OCI-LY1 (cell line): ENCODE data around the gene YLPM1.

Experiments
- H2AFZ ChIP-seq: fragments of 200-600 bp; sonication (generic), shearing (Covaris generic); 2 replicates; pipeline ENCODE4 v1.6.0; 2014; ENCODE audit warnings: antibody characterized with exemption, mild to moderate bottlenecking, low read length
- H3F3A ChIP-seq: fragments of 200-600 bp; sonication (generic), shearing (Covaris generic); 2 replicates; pipeline ENCODE4 v1.6.0; 2014; ENCODE audit warnings: mild to moderate bottlenecking, antibody characterized with exemption, low read length, moderate library complexity; ENCODE audit not compliant: insufficient read depth
- H3K27ac ChIP-seq: fragments of 200-600 bp; sonication (generic); 2 replicates; pipeline ENCODE4 v1.5.1; 2014; ENCODE audit warnings: low read length, mixed run types, mild to moderate bottlenecking, low read depth; ENCODE audit not compliant: poor library complexity, severe bottlenecking
- H3K27me3 ChIP-seq: fragments of 200-600 bp; sonication (generic); 2 replicates; pipeline ENCODE4 v1.6.0; 2014; ENCODE audit warnings: antibody characterized with exemption, mild to moderate bottlenecking, low read length, moderate library complexity; ENCODE audit not compliant: insufficient read depth
- H3K36me3 ChIP-seq: fragments of 200-600 bp; sonication (generic); 2 replicates; pipeline ENCODE4 v1.6.1; 2014; ENCODE audit warnings: mild to moderate bottlenecking, antibody characterized with exemption, low read length, moderate library complexity, mixed read lengths; ENCODE audit not compliant: insufficient read depth
- H3K4me1 ChIP-seq: fragments of 200-600 bp; sonication (generic); 2 replicates; pipeline ENCODE4 v1.5.1; 2014; ENCODE audit warnings: mild to moderate bottlenecking, low read length, moderate library complexity; ENCODE audit not compliant: insufficient read depth, severe bottlenecking
- H3K4me2 ChIP-seq: fragments of 200-600 bp; sonication (generic), shearing (Covaris generic); 2 replicates; pipeline ENCODE4 v1.6.1; 2014; ENCODE audit warnings: low read length
- H3K4me3 ChIP-seq: fragments of 200-600 bp; sonication (generic); 2 replicates; pipeline ENCODE4 v1.5.1; 2014; ENCODE audit warnings: low read length, low read depth, mild to moderate bottlenecking, mixed read lengths; ENCODE audit not compliant: poor library complexity, severe bottlenecking
- H3K79me2 ChIP-seq: fragments of 200-600 bp; shearing (Covaris generic); 2 replicates; pipeline ENCODE4 v1.6.1; 2016; ENCODE audit warnings: mixed run types, low read length, mixed read lengths; ENCODE audit not compliant: insufficient read depth
- H3K9ac ChIP-seq: fragments of 200-600 bp; sonication (generic), shearing (Covaris generic); 2 replicates; pipeline ENCODE4 v1.6.1; 2014; ENCODE audit warnings: mild to moderate bottlenecking, low read length, mixed read lengths
- H3K9me2 ChIP-seq: fragments of 200-600 bp; sonication (generic), shearing (Covaris generic); 2 replicates; pipeline ENCODE4 v1.6.1; 2014; ENCODE audit warnings: low read depth, mild to moderate bottlenecking, low read length, mixed read lengths
- H3K9me3 ChIP-seq: fragments of 200-600 bp; shearing (Covaris generic); 2 replicates; pipeline ENCODE4 v1.6.1; 2014; ENCODE audit warnings: low read length, mixed read lengths
- H4K20me1 ChIP-seq: fragments of 200-600 bp; sonication (generic), shearing (Covaris generic); 2 replicates; pipeline ENCODE4 v1.6.0; 2016; ENCODE audit warnings: mild to moderate bottlenecking, low read length; ENCODE audit not compliant: insufficient read depth
- EZH2 ChIP-seq: fragments of 200-600 bp; sonication (generic), shearing (Covaris generic); IDR thresholded peaks from 2 replicates; pipeline ENCODE4 v1.8.0; 2017; ENCODE audit warnings: borderline replicate concordance, mixed run types, mild to moderate bottlenecking, antibody characterized with exemption, low read length, moderate library complexity, mixed read lengths
- TF ChIP-seq, protein P1 (sequence below): fragments of 200-600 bp; sonication (generic), shearing (Covaris generic); IDR thresholded peaks from 2 replicates; pipeline ENCODE4 v1.5.1; 2017; ENCODE audit warnings: mild to moderate bottlenecking, antibody characterized with exemption, low read length, moderate library complexity, mixed read lengths

YLPM1 gene

DNA sequence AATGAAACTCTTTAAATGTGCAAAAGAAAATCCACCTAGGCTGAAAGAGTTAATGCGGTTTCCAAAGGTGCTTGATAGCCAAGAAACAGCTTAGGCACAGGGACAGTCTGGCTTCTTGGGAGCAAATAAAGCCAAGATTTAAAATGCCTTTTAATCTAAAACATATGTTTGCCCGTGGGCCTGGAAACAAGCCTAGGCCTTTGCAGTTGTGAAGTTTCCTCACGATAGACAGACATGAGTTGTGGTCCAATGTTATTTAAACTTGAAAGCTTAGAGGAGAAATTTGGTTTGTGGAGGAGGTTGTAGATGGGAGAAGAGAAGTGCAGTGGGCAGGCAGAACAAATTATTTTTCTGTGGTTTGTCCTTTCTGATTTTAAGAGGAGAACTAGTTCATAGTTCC, 83.1 kb downstream of the YLPM1 start:
- no peak overlapping the region for H3K27ac ChIP-seq
- no peaks in the 10 kb centered on the region for H3K27me3 ChIP-seq

DNA sequence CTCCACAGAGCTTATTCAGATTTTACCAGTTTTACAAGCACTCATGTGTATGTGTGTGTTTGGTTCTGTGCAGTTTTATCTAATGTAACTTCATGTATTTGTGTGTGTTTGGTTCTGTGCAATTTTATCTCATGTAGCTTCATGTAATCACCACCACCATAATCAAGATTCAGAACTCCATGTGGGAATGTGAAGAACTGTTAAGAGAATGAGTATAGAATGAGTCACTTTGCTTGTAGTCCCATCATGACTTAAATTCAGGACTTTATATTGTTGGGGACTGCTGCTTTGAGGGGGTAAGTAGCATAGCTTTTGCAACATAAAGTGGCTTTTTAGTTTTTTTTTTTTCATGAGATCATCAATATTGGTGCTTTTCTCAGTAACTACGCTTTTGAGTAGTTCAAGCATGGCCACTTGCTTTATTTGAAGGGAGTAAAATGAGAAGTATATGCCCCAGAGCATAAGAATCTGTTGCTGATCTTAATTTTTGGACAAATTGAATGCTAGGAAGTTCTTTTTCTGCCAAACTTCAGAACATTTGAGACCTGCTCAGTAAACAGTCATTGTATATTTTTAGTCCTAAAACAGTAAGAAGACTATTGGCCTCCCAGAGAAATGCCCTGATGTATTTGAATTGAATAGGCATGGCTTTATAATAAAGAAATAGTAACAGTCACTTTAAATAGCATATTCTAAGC, 84.0 kb downstream of the YLPM1 start:
- no peak overlapping the region for H3K4me3 ChIP-seq
- no peaks in the 10 kb centered on the region for H3F3A ChIP-seq

More for the DNA sequence above, 83.1 kb downstream of the YLPM1 start:
- H3K79me2 ChIP-seq: no peaks in the 10 kb centered on the region
- H3K4me2 ChIP-seq: no peak overlapping the region
- H3K36me3 ChIP-seq: peaks cover 1% of the 10 kb centered on the region; the same call in 1 of the 2 replicates
- H3K9me2 ChIP-seq: no peaks in the 10 kb centered on the region
- no peak overlapping the region for H3K9ac ChIP-seq
- H3K9me3 ChIP-seq: no peaks in the 10 kb centered on the region
- no peak overlapping the region for H2AFZ ChIP-seq
- H3K4me3 ChIP-seq: no peak overlapping the region
- peaks cover 7% of the 10 kb centered on the region for H3K4me1 ChIP-seq
- H3F3A ChIP-seq: no peaks in the 10 kb centered on the region
- no peak for TF ChIP-seq EZH2
- TF ChIP-seq, protein P1, sequence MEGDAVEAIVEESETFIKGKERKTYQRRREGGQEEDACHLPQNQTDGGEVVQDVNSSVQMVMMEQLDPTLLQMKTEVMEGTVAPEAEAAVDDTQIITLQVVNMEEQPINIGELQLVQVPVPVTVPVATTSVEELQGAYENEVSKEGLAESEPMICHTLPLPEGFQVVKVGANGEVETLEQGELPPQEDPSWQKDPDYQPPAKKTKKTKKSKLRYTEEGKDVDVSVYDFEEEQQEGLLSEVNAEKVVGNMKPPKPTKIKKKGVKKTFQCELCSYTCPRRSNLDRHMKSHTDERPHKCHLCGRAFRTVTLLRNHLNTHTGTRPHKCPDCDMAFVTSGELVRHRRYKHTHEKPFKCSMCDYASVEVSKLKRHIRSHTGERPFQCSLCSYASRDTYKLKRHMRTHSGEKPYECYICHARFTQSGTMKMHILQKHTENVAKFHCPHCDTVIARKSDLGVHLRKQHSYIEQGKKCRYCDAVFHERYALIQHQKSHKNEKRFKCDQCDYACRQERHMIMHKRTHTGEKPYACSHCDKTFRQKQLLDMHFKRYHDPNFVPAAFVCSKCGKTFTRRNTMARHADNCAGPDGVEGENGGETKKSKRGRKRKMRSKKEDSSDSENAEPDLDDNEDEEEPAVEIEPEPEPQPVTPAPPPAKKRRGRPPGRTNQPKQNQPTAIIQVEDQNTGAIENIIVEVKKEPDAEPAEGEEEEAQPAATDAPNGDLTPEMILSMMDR: no peak
- no peaks in the 10 kb centered on the region for H4K20me1 ChIP-seq

DNA sequence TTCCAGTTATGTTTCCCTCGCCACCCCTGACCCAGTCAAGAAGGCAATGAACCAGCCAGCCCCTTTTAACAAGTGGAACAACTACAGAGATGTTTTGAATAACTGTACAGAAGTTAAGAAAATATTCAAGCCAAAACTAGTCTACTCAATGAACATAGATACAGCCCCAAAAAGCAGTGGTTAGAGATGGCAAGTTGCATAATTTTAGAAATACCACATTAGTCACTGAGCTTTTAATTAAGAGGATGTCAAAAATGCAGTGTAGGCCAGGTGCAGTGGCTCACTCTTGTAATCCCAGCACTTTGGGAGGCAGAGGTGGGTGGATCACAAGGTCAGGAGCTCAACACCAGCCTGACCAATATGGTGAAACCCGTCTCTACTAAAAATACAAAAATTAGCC, 85.7 kb downstream of the YLPM1 start:
- H3K36me3 ChIP-seq: no peaks in the 10 kb centered on the region
- H3K4me2 ChIP-seq: no peak overlapping the region
- no peaks in the 10 kb centered on the region for H3K27me3 ChIP-seq
- H3K9me2 ChIP-seq: no peaks in the 10 kb centered on the region
- no peak overlapping the region for H3K27ac ChIP-seq
- no peaks in the 10 kb centered on the region for H3K79me2 ChIP-seq
- H3K4me1 ChIP-seq: no peaks in the 10 kb centered on the region
- no peaks in the 10 kb centered on the region for H4K20me1 ChIP-seq
- H3K9ac ChIP-seq: no peak overlapping the region
- no peaks in the 10 kb centered on the region for H3K9me3 ChIP-seq
- no peak overlapping the region for H3K4me3 ChIP-seq
- no peak for TF ChIP-seq EZH2
- TF ChIP-seq, protein P1: no peak
- H3F3A ChIP-seq: no peaks in the 10 kb centered on the region
- H2AFZ ChIP-seq: no peak overlapping the region

More for the DNA sequence above, 84.0 kb downstream of the YLPM1 start:
- H3K27ac ChIP-seq: no peak overlapping the region
- H4K20me1 ChIP-seq: no peaks in the 10 kb centered on the region
- no peak overlapping the region for H3K9ac ChIP-seq
- no peaks in the 10 kb centered on the region for H3K4me1 ChIP-seq
- no peaks in the 10 kb centered on the region for H3K79me2 ChIP-seq
- H3K9me2 ChIP-seq: no peaks in the 10 kb centered on the region
- no peaks in the 10 kb centered on the region for H3K36me3 ChIP-seq
- TF ChIP-seq, protein P1: no peak
- TF ChIP-seq EZH2: no peak
- H2AFZ ChIP-seq: no peak overlapping the region
- no peaks in the 10 kb centered on the region for H3K27me3 ChIP-seq
- no peak overlapping the region for H3K4me2 ChIP-seq
- no peaks in the 10 kb centered on the region for H3K9me3 ChIP-seq
